DND-41 (cell line): Measurements from ENCODE around the gene UAP1L1.
A peak's percentile ranks its signal among the peaks of the same experiment; 100 is the strongest.

Experiments used
- ATAC-seq: fragments of 200-7000 bp; cut with Tn5 transposase; 3 replicates; pipeline ENCODE4 v1.9.1; 2021; ENCODE audit warnings: low read depth; ENCODE audit not compliant: insufficient read depth
- DNase-seq: peaks from one replicate; pipeline ENCODE4 v3.0.0-alpha.2; 2020
- H2AFZ ChIP-seq: 2 replicates; pipeline ENCODE4 v1.6.0; 2012; ENCODE audit warnings: low read depth, low read length
- H3K27ac ChIP-seq: 2 replicates; pipeline ENCODE4 v1.5.1; 2012; ENCODE audit warnings: low read length, inconsistent platforms
- H3K27me3 ChIP-seq: fragments of 200-600 bp; sonication (generic); 2 replicates; pipeline ENCODE4 v1.6.0; 2012; ENCODE audit warnings: low read length, mild to moderate bottlenecking, inconsistent platforms; ENCODE audit not compliant: insufficient read depth, poor library complexity
- H3K36me3 ChIP-seq: 2 replicates; pipeline ENCODE4 v1.5.1; 2012; ENCODE audit warnings: low read length, inconsistent platforms; ENCODE audit not compliant: insufficient read depth
- H3K4me1 ChIP-seq: 2 replicates; pipeline ENCODE4 v1.5.1; 2012; ENCODE audit warnings: mild to moderate bottlenecking, low read length; ENCODE audit not compliant: insufficient read depth
- H3K4me2 ChIP-seq: 2 replicates; pipeline ENCODE4 v1.6.0; 2012; ENCODE audit warnings: mild to moderate bottlenecking, moderate library complexity, low read length, inconsistent platforms; ENCODE audit not compliant: insufficient read depth
- H3K4me3 ChIP-seq, 2 experiments: fragments of 200-600 bp in 1 of 2; shearing (Covaris generic) in 1 of 2; 2 replicates each; pipeline ENCODE4 v1.5.1; 2012 to 2016; ENCODE audit warnings: inconsistent platforms in 2 of 2, low read length in 2 of 2, mild to moderate bottlenecking in 2 of 2, low read depth in 1 of 2, moderate library complexity in 1 of 2
- H3K79me2 ChIP-seq: 2 replicates; pipeline ENCODE4 v1.6.0; 2012; ENCODE audit warnings: low read length, inconsistent platforms; ENCODE audit not compliant: insufficient read depth
- H3K9ac ChIP-seq: 2 replicates; pipeline ENCODE4 v1.6.0; 2012; ENCODE audit warnings: low read depth, mild to moderate bottlenecking, inconsistent platforms, low read length, moderate library complexity
- H3K9me3 ChIP-seq: 2 replicates; pipeline ENCODE4 v1.5.1; 2012; ENCODE audit warnings: low read length, moderate library complexity, mild to moderate bottlenecking, inconsistent platforms; ENCODE audit not compliant: insufficient read depth, severe bottlenecking
- H4K20me1 ChIP-seq: 2 replicates; pipeline ENCODE4 v1.6.0; 2012; ENCODE audit warnings: low read length; ENCODE audit not compliant: insufficient read depth
- EZH2 ChIP-seq: IDR thresholded peaks from 3 replicates; pipeline ENCODE4 v1.6.1; 2012; ENCODE audit warnings: borderline replicate concordance, low read depth, mild to moderate bottlenecking, moderate library complexity, low read length, inconsistent platforms; ENCODE audit not compliant: severe bottlenecking
- TF ChIP-seq, protein P1 (sequence below): IDR thresholded peaks from 2 replicates; pipeline ENCODE4 v1.5.1; 2012; ENCODE audit warnings: borderline replicate concordance, low read length, moderate library complexity, mild to moderate bottlenecking; ENCODE audit not compliant: poor library complexity, severe bottlenecking; ENCODE audit errors: extremely low read depth

UAP1L1 gene

GRCh38 chr9:137077010-137077747 lies at the start of gene UAP1L1:
TSS of gene UAP1L1 (plus strand) at chr9:137077517. CDS start at chr9:137077533, 16 bp downstream.
- Histone ChIP-seq H3K36me3 (no peaks in the 10 kb centered on the region), H3K79me2 (no peaks in the 10 kb centered on the region), H2AFZ (no peak within 1 kb of the TSS), H4K20me1 (no peaks in the 10 kb centered on the region), H3K27ac (no peak within 1 kb of the TSS), H3K27me3 (no peaks in the 10 kb centered on the region), H3K4me3 (no peak within 1 kb of the TSS), H3K4me1 (no peaks in the 10 kb centered on the region), H3K9me3 (no peaks in the 10 kb centered on the region), H3K4me2 (no peak within 1 kb of the TSS), H3K9ac (no peak within 1 kb of the TSS)
- TF ChIP-seq, protein P1, sequence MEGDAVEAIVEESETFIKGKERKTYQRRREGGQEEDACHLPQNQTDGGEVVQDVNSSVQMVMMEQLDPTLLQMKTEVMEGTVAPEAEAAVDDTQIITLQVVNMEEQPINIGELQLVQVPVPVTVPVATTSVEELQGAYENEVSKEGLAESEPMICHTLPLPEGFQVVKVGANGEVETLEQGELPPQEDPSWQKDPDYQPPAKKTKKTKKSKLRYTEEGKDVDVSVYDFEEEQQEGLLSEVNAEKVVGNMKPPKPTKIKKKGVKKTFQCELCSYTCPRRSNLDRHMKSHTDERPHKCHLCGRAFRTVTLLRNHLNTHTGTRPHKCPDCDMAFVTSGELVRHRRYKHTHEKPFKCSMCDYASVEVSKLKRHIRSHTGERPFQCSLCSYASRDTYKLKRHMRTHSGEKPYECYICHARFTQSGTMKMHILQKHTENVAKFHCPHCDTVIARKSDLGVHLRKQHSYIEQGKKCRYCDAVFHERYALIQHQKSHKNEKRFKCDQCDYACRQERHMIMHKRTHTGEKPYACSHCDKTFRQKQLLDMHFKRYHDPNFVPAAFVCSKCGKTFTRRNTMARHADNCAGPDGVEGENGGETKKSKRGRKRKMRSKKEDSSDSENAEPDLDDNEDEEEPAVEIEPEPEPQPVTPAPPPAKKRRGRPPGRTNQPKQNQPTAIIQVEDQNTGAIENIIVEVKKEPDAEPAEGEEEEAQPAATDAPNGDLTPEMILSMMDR, result no peak
- TF ChIP-seq EZH2, result no peak
- ATAC-seq (no peak), DNase-seq (no peak)

- Histone ChIP-seq H2AFZ (peak overlapping the region; percentile 98), H3K27ac (peak overlapping the region; percentile 56), H3K36me3 (no peaks in the 10 kb centered on the region), H3K4me3 (peak overlapping the region; percentile 54 to 76), H3K4me2 (peak overlapping the region; percentile 100), H3K79me2 (no peaks in the 10 kb centered on the region), H3K4me1 (peaks cover 28% of the 10 kb centered on the region), H3K9ac (peak overlapping the region; percentile 78), H3K9me3 (no peaks in the 10 kb centered on the region), H3K27me3 (no peaks in the 10 kb centered on the region), H4K20me1 (peaks cover 8% of the 10 kb centered on the region)
- ATAC-seq (peak; percentile 73), DNase-seq (peak; percentile 66)
- no peak for TF ChIP-seq EZH2
- TF ChIP-seq, protein P1, result peak; percentile 61
Measured at GRCh38 chr9:137028263-137029057, 48.9 kb upstream of the UAP1L1 start.

- Histone ChIP-seq H3K4me3 (peak overlapping the region in 1 of 2 experiments; percentile 76; a peak in 2 of 4 replicates), H2AFZ (no peak overlapping the region), H3K4me2 (peak overlapping the region; percentile 100), H3K9ac (peak overlapping the region; percentile 78; the same call in 1 of the 2 replicates), H3K27ac (no peak overlapping the region; the same call in 1 of the 2 replicates), H3K9me3 (no peaks in the 10 kb centered on the region), H3K4me1 (peaks cover 28% of the 10 kb centered on the region), H4K20me1 (peaks cover 8% of the 10 kb centered on the region), H3K79me2 (no peaks in the 10 kb centered on the region), H3K36me3 (no peaks in the 10 kb centered on the region), H3K27me3 (peaks cover under 1% of the 10 kb centered on the region)
- TF ChIP-seq, protein P1, result peak; percentile 82
- TF ChIP-seq EZH2, result no peak
- DNase-seq (peak; percentile 47), ATAC-seq (peak; percentile 29; the same call in 2 of the 3 replicates)
Measured at GRCh38 chr9:137029058-137029936, 48.0 kb upstream of the UAP1L1 start.
